Mucosa of gallbladder (tissue), 1 donor: Measurements from ENCODE around the gene HES4. TPM values are rescaled to one million over a fixed set of nuclear protein-coding genes. Genes with fewer than 3 reads are reported as not detected.

Experiments
- DNase-seq: peaks from one replicate; pipeline ENCODE4 v3.0.0-alpha.2; 2020; ENCODE audit warnings: low spot score
- total RNA-seq: library from RNA; stranded (reverse); gene quantifications from one replicate; pipeline ENCODE4 v1.2.1, GENCODE V29; 2021
- donor health status: DM: no; HTN: no; CAD: no.

The HES4 gene
- total RNA-seq, 1 donor from 2014 or later = 25.6 TPM

DNA sequence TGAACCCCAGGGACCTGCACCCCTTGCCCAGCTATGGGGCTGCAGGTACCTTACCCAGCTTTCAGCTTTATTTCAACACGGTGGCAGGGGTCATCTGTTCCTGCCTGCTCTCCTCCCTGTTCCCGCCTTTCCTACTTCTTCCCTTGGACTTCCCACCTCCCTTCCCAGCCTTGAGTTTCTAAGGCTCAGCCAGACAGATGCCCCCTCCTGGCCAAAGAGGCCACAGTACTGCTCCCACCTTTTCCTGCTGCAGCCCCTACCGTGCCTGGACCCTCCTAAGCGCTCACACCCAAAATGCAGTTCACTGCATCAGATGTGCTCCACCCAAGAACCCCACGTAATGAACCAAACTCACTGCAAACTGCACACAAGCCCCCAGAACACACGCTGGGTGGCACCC, 48.5 kb downstream of the HES4 start:
- no peak for DNase-seq

DNA sequence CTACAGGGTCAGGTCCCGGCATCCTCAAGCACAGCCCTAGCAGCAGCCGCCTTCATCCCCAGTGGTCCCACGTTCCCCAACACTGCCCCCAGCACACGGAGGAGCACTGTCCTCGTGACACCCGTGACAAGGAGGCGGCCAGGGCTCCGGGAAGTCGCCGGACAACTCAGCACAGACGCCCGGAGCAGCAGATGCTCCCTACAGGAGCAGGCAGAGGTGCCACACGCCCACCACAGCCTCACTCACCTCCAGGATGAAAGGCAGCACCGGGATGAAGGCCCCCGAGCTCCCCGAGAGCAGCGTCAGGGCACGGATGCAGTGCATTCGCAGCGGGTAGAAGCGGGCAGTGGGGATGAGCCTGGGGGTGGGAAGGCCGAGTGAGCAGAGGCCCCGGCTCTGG, 49.0 kb downstream of the HES4 start:
- no peak for DNase-seq

DNA sequence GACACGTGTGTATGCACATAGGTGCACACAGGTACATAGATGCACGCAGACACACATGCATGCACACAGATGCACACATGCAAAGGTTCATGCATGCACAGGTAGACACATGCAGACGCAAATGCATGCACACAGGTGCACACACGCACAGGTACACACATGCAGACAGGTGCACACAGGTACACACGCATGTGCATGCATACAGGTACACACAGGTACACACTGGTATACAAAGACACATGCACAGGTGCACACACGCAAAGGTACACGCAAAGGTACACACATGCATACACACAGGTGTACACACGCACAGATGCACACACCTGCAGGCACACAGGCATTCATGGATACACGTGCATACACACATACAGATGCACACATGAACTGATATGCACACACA, 49.6 kb downstream of the HES4 start:
- no peak for DNase-seq

Other genes with a start within 250 kb of the HES4 start
- gene SAMD11, start 76.2 kb downstream of the HES4 start, total RNA-seq = 15.0 TPM
- gene NOC2L, start 40.8 kb downstream of the HES4 start, total RNA-seq = 54.1 TPM
- 22.5 TPM for gene KLHL17, start 39.5 kb downstream of the HES4 start, total RNA-seq
- 1.8 TPM for gene PLEKHN1, start 33.6 kb downstream of the HES4 start, total RNA-seq
- gene PERM1, start 18.0 kb downstream of the HES4 start, total RNA-seq = 0.35 TPM
- 41.5 TPM for gene ISG15, start 13.4 kb upstream of the HES4 start, total RNA-seq
- gene AGRN, start 20.0 kb upstream of the HES4 start, total RNA-seq = 311 TPM
- 1.0 TPM for gene RNF223, start 74.2 kb upstream of the HES4 start, total RNA-seq
- gene C1orf159, start 116.0 kb upstream of the HES4 start, total RNA-seq = 18.6 TPM
- gene TTLL10, start 173.8 kb upstream of the HES4 start, total RNA-seq = 0.78 TPM
- 1.1 TPM for gene TNFRSF18, start 206.5 kb upstream of the HES4 start, total RNA-seq
- gene TNFRSF4, start 214.1 kb upstream of the HES4 start, total RNA-seq = 2.6 TPM
- gene SDF4, start 231.9 kb upstream of the HES4 start, total RNA-seq = 190 TPM
- 16.1 TPM for gene B3GALT6, start 232.1 kb upstream of the HES4 start, total RNA-seq
- gene C1QTNF12, start 246.6 kb upstream of the HES4 start, total RNA-seq = 4.9 TPM